PC-9 (cell line): ENCODE results near the gene FAM120B.

ENCODE experiments used
- EZH2 ChIP-seq: fragments of 200-600 bp; sonication (generic); IDR thresholded peaks from 2 replicates; pipeline ENCODE4 v1.8.0; 2017; ENCODE audit warnings: antibody characterized with exemption, low read depth
- TF ChIP-seq, protein P1 (sequence below): fragments of 200-600 bp; sonication (generic); conservative IDR thresholded peaks from 2 replicates; pipeline ENCODE4 v1.6.1; 2017; ENCODE audit warnings: mixed run types, antibody characterized with exemption, mild to moderate bottlenecking, moderate library complexity

DNA sequence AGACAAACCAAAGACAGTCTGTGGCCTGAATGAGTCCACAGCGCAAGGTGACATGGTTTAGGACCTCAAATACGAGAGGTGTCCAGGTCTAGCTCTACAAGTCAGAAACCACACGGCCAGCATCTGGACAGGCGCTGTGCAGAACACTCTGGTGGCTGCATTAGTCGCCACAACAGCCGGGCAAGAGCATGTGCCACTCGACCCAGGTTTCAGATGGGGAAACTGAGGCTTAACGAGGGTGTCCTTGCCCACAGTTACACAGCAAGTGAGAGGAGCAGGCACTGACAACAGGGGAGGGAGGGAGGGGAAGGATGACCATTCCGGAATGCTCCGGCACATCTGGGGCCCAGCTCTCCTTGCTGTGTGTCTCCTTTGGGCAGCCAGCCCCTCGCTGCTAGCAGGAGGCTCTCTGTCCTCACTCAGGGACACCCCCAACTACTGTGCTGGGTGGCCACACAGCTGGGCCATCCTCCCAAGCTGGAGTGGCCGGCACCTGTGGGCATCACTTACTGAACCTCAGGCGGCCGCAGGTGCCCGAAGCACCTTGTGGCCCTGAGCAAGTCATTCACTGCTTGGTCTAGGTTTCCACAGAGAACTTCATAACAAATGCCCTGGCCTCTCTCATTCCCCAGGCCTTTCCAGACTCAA is 22.3 kb upstream of the FAM120B start:
- TF ChIP-seq EZH2: no peak
- TF ChIP-seq, protein P1, sequence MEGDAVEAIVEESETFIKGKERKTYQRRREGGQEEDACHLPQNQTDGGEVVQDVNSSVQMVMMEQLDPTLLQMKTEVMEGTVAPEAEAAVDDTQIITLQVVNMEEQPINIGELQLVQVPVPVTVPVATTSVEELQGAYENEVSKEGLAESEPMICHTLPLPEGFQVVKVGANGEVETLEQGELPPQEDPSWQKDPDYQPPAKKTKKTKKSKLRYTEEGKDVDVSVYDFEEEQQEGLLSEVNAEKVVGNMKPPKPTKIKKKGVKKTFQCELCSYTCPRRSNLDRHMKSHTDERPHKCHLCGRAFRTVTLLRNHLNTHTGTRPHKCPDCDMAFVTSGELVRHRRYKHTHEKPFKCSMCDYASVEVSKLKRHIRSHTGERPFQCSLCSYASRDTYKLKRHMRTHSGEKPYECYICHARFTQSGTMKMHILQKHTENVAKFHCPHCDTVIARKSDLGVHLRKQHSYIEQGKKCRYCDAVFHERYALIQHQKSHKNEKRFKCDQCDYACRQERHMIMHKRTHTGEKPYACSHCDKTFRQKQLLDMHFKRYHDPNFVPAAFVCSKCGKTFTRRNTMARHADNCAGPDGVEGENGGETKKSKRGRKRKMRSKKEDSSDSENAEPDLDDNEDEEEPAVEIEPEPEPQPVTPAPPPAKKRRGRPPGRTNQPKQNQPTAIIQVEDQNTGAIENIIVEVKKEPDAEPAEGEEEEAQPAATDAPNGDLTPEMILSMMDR: no peak
